Ishikawa (cell line): ENCODE data around the gene BRAT1.

Experiments
- CEBPB ChIP-seq: IDR thresholded peaks from 2 replicates; pipeline ENCODE4 v1.6.1; 2012
- EGR1 ChIP-seq: IDR thresholded peaks from 2 replicates; pipeline ENCODE4 v1.6.1; 2012
- EP300 ChIP-seq: IDR thresholded peaks from 2 replicates; pipeline ENCODE4 v1.6.1; 2012; ENCODE audit warnings: borderline replicate concordance
- FOXM1 ChIP-seq: IDR thresholded peaks from 2 replicates; pipeline ENCODE4 v1.6.1; 2012; ENCODE audit warnings: low read depth, borderline replicate concordance
- MAX ChIP-seq: IDR thresholded peaks from 2 replicates; pipeline ENCODE4 v1.6.1; 2012
- NFIC ChIP-seq: IDR thresholded peaks from 2 replicates; pipeline ENCODE4 v1.6.1; 2012
- RAD21 ChIP-seq: IDR thresholded peaks from 2 replicates; pipeline ENCODE4 v1.6.1; 2012; ENCODE audit warnings: low read depth
- REST ChIP-seq: IDR thresholded peaks from 2 replicates; pipeline ENCODE4 v1.6.1; 2012; ENCODE audit warnings: low read depth, mild to moderate bottlenecking
- TAF1 ChIP-seq: IDR thresholded peaks from 2 replicates; pipeline ENCODE4 v1.6.1; 2012; ENCODE audit warnings: low read depth, mild to moderate bottlenecking
- TCF12 ChIP-seq: IDR thresholded peaks from 2 replicates; pipeline ENCODE4 v1.6.1; 2012; ENCODE audit warnings: low read depth
- TEAD4 ChIP-seq: IDR thresholded peaks from 2 replicates; pipeline ENCODE4 v1.6.1; 2012
- USF1 ChIP-seq: IDR thresholded peaks from 2 replicates; pipeline ENCODE4 v1.6.1; 2012
- YY1 ChIP-seq: IDR thresholded peaks from 2 replicates; pipeline ENCODE4 v1.6.1; 2012; ENCODE audit warnings: low read depth
- ZBTB7A ChIP-seq: IDR thresholded peaks from 2 replicates; pipeline ENCODE4 v1.6.1; 2012; ENCODE audit warnings: low read depth

BRAT1 gene

GRCh38 chr7:2512713-2513112, 42.6 kb downstream of the BRAT1 start:
- TF ChIP-seq RAD21 (no peak), EGR1 (no peak), NFIC (no peak), TCF12 (no peak), TAF1 (no peak)

GRCh38 chr7:2512179-2512661, 43.1 kb downstream of the BRAT1 start:
- TF ChIP-seq ZBTB7A (no peak), FOXM1 (no peak), MAX (no peak), REST (no peak)

GRCh38 chr7:2511769-2512168, 43.6 kb downstream of the BRAT1 start:
- no peak for TF ChIP-seq REST
- TF ChIP-seq EGR1 = no peak
- TF ChIP-seq TCF12 = no peak
- no peak for TF ChIP-seq EP300
- TF ChIP-seq TAF1 = no peak
- no peak for TF ChIP-seq NFIC
- no peak for TF ChIP-seq FOXM1
- no peak for TF ChIP-seq TEAD4
- no peak for TF ChIP-seq MAX
- no peak for TF ChIP-seq CEBPB
- TF ChIP-seq USF1 = no peak
- TF ChIP-seq YY1 = no peak
- TF ChIP-seq ZBTB7A = no peak
- TF ChIP-seq RAD21 = no peak

- no peak for TF ChIP-seq NFIC
- TF ChIP-seq MAX = no peak
- TF ChIP-seq RAD21 = no peak
- no peak for TF ChIP-seq FOXM1
- no peak for TF ChIP-seq TCF12
- no peak for TF ChIP-seq YY1
- no peak for TF ChIP-seq EGR1
- no peak for TF ChIP-seq EP300
- TF ChIP-seq USF1 = no peak
- no peak for TF ChIP-seq TEAD4
- TF ChIP-seq CEBPB = no peak
- TF ChIP-seq REST = no peak
Measured at GRCh38 chr7:2510909-2511768, 44.2 kb downstream of the BRAT1 start.
